ENCODE results near the gene PHACTR1. TPM values are rescaled to one million over a fixed set of nuclear protein-coding genes. Genes with fewer than 3 reads are reported as not detected.

Gene PHACTR1
- total and polyA plus RNA-seq, 9 of the 15 experiments (the other 6 are each of a cell fraction or from before 2014, with no cell fraction given): 11.5 to 32.6 (median 22.0) TPM

DNA sequence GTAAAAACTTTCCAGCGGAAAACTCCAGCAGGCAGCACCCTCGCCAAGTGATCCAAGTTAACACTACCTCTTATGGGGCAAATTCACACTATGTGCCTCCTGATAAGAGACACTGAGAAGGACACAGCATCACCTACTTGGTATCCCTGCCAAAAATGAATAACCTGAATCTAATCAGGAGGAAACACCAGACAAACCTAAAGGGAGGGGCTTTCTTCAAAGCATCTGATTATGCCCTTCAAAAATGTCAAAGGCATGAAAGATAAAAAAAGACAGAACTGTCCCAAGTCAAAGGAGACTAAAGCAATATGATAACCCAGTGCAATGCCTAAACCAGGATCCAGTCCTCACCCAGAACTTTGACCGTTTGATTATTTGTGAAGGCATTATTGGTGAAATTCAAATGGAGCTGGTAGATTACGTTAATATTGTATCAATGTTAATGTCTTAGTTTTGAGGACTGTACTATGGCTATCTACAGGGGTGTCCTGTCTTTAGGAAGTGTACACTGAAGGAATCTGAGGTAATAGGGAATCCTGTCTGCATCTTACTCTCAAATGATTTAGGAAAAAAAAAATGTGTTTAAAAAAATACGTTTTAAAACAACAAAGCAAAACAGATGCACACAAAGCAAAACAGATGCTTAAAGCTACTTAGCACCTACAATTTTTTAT, 603.5 kb downstream of the PHACTR1 start (continued):
- TF ChIP-seq ATF1 (CRISPR knock-in tag; IDR thresholded peaks at IDR 0.05) (no peak), ATF1 (tag; IDR thresholded peaks at IDR 0.05) (peak; percentile 31; the same call in 1 of the 2 replicates), NELFE (IDR thresholded peaks at IDR 0.05; ENCODE audit: insufficient read depth, insufficient read length) (no peak), MAZ (CRISPR knock-in tag; conservative IDR thresholded peaks at IDR 0.05 in 1 of 2, IDR thresholded peaks at IDR 0.05 in 1 of 2) (peak in 1 of 2 experiments; percentile 53; a peak in 1 of 4 replicates), HDAC2 (IDR thresholded peaks at IDR 0.05) (peak; percentile 90), KLF16 (IDR thresholded peaks at IDR 0.05) (peak; percentile 86), DPF2 (IDR thresholded peaks at IDR 0.05) (peak; percentile 97), FOS (IDR thresholded peaks at IDR 0.05; ENCODE audit: extremely low read depth, insufficient read length) (no peak), CEBPG (CRISPR knock-in tag; IDR thresholded peaks at IDR 0.05) (no peak), CEBPG (tag; conservative IDR thresholded peaks at IDR 0.05 in 1 of 2, IDR thresholded peaks at IDR 0.05 in 1 of 2) (no peak)
- TF ChIP-seq, protein P1, sequence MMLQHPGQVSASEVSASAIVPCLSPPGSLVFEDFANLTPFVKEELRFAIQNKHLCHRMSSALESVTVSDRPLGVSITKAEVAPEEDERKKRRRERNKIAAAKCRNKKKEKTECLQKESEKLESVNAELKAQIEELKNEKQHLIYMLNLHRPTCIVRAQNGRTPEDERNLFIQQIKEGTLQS (IDR thresholded peaks at IDR 0.05): no peak
- TF ChIP-seq, protein P1 (CRISPR knock-in tag; conservative IDR thresholded peaks at IDR 0.05): no peak
- TF ChIP-seq, protein P2, sequence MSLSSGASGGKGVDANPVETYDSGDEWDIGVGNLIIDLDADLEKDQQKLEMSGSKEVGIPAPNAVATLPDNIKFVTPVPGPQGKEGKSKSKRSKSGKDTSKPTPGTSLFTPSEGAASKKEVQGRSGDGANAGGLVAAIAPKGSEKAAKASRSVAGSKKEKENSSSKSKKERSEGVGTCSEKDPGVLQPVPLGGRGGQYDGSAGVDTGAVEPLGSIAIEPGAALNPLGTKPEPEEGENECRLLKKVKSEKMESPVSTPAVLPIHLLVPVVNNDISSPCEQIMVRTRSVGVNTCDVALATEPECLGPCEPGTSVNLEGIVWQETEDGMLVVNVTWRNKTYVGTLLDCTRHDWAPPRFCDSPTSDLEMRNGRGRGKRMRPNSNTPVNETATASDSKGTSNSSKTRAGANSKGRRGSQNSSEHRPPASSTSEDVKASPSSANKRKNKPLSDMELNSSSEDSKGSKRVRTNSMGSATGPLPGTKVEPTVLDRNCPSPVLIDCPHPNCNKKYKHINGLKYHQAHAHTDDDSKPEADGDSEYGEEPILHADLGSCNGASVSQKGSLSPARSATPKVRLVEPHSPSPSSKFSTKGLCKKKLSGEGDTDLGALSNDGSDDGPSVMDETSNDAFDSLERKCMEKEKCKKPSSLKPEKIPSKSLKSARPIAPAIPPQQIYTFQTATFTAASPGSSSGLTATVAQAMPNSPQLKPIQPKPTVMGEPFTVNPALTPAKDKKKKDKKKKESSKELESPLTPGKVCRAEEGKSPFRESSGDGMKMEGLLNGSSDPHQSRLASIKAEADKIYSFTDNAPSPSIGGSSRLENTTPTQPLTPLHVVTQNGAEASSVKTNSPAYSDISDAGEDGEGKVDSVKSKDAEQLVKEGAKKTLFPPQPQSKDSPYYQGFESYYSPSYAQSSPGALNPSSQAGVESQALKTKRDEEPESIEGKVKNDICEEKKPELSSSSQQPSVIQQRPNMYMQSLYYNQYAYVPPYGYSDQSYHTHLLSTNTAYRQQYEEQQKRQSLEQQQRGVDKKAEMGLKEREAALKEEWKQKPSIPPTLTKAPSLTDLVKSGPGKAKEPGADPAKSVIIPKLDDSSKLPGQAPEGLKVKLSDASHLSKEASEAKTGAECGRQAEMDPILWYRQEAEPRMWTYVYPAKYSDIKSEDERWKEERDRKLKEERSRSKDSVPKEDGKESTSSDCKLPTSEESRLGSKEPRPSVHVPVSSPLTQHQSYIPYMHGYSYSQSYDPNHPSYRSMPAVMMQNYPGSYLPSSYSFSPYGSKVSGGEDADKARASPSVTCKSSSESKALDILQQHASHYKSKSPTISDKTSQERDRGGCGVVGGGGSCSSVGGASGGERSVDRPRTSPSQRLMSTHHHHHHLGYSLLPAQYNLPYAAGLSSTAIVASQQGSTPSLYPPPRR (CRISPR knock-in tag; IDR thresholded peaks at IDR 0.05; ENCODE audit: borderline replicate concordance): no peak
- TF ChIP-seq, protein P3, sequence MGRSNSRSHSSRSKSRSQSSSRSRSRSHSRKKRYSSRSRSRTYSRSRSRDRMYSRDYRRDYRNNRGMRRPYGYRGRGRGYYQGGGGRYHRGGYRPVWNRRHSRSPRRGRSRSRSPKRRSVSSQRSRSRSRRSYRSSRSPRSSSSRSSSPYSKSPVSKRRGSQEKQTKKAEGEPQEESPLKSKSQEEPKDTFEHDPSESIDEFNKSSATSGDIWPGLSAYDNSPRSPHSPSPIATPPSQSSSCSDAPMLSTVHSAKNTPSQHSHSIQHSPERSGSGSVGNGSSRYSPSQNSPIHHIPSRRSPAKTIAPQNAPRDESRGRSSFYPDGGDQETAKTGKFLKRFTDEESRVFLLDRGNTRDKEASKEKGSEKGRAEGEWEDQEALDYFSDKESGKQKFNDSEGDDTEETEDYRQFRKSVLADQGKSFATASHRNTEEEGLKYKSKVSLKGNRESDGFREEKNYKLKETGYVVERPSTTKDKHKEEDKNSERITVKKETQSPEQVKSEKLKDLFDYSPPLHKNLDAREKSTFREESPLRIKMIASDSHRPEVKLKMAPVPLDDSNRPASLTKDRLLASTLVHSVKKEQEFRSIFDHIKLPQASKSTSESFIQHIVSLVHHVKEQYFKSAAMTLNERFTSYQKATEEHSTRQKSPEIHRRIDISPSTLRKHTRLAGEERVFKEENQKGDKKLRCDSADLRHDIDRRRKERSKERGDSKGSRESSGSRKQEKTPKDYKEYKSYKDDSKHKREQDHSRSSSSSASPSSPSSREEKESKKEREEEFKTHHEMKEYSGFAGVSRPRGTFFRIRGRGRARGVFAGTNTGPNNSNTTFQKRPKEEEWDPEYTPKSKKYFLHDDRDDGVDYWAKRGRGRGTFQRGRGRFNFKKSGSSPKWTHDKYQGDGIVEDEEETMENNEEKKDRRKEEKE (IDR thresholded peaks at IDR 0.05; ENCODE audit: borderline replicate concordance in 1 of 2, control insufficient read depth in 1 of 2, low read depth in 2 of 2, low read length in 1 of 2): 0 out of 4 replicates have a peak, but pooled peaks of 1 of the 2 experiments have one; percentile 34
- TF ChIP-seq, protein P4, sequence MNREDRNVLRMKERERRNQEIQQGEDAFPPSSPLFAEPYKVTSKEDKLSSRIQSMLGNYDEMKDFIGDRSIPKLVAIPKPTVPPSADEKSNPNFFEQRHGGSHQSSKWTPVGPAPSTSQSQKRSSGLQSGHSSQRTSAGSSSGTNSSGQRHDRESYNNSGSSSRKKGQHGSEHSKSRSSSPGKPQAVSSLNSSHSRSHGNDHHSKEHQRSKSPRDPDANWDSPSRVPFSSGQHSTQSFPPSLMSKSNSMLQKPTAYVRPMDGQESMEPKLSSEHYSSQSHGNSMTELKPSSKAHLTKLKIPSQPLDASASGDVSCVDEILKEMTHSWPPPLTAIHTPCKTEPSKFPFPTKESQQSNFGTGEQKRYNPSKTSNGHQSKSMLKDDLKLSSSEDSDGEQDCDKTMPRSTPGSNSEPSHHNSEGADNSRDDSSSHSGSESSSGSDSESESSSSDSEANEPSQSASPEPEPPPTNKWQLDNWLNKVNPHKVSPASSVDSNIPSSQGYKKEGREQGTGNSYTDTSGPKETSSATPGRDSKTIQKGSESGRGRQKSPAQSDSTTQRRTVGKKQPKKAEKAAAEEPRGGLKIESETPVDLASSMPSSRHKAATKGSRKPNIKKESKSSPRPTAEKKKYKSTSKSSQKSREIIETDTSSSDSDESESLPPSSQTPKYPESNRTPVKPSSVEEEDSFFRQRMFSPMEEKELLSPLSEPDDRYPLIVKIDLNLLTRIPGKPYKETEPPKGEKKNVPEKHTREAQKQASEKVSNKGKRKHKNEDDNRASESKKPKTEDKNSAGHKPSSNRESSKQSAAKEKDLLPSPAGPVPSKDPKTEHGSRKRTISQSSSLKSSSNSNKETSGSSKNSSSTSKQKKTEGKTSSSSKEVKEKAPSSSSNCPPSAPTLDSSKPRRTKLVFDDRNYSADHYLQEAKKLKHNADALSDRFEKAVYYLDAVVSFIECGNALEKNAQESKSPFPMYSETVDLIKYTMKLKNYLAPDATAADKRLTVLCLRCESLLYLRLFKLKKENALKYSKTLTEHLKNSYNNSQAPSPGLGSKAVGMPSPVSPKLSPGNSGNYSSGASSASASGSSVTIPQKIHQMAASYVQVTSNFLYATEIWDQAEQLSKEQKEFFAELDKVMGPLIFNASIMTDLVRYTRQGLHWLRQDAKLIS (CRISPR knock-in tag; IDR thresholded peaks at IDR 0.05): no peak
